ENCODE measurements around the gene TLE3. TPM values are rescaled to one million over a fixed set of nuclear protein-coding genes. Genes with fewer than 3 reads are reported as not detected.

TLE3 gene
- total RNA-seq, 1 donor from 2014 or later, result 124 TPM

GRCh38 chr15:70044168-70044567 is 53.5 kb downstream of the TLE3 start:
- H3K27ac Mint-ChIP-seq, result no peak overlapping the region
- H3K4me3 Mint-ChIP-seq (ENCODE audit: low read depth), result no peak overlapping the region
- no peaks in the 10 kb centered on the region for H3K9me3 Mint-ChIP-seq (ENCODE audit: low read depth)
- peaks cover 6% of the 10 kb centered on the region for H3K36me3 Mint-ChIP-seq (ENCODE audit: insufficient read depth)
- DNase-seq (ENCODE audit: low spot score, unreplicated experiment), result no peak
- no peaks in the 10 kb centered on the region for H3K4me1 Mint-ChIP-seq (ENCODE audit: low read depth)
- TF ChIP-seq CTCF (IDR thresholded peaks at IDR 0.05; ENCODE audit: unreplicated experiment), result no peak
- peaks cover 5% of the 10 kb centered on the region for H3K27me3 Mint-ChIP-seq

- no peak for DNase-seq (ENCODE audit: low spot score, unreplicated experiment)
- TF ChIP-seq CTCF (IDR thresholded peaks at IDR 0.05; ENCODE audit: unreplicated experiment), result no peak
- Mint-ChIP-seq H3K36me3 (ENCODE audit: insufficient read depth) (peaks cover 3% of the 10 kb centered on the region), H3K27ac (no peak overlapping the region), H3K27me3 (peaks cover 5% of the 10 kb centered on the region), H3K4me3 (ENCODE audit: low read depth) (no peak overlapping the region), H3K4me1 (ENCODE audit: low read depth) (no peaks in the 10 kb centered on the region), H3K9me3 (ENCODE audit: low read depth) (no peaks in the 10 kb centered on the region)
Measured at GRCh38 chr15:70043590-70043989, 54.1 kb downstream of the TLE3 start.

- no peak for TF ChIP-seq CTCF (IDR thresholded peaks at IDR 0.05; ENCODE audit: unreplicated experiment)
- H3K27ac Mint-ChIP-seq, result no peak overlapping the region
Measured at GRCh38 chr15:70042553-70043214, 55.0 kb downstream of the TLE3 start.

GRCh38 chr15:70039917-70040316 is 57.8 kb downstream of the TLE3 start:
- Mint-ChIP-seq H3K36me3 (ENCODE audit: insufficient read depth) (no peaks in the 10 kb centered on the region), H3K27ac (no peak overlapping the region), H3K9me3 (ENCODE audit: low read depth) (no peaks in the 10 kb centered on the region), H3K4me3 (ENCODE audit: low read depth) (no peak overlapping the region), H3K4me1 (ENCODE audit: low read depth) (no peaks in the 10 kb centered on the region), H3K27me3 (peaks cover 31% of the 10 kb centered on the region)
- no peak for DNase-seq (ENCODE audit: low spot score, unreplicated experiment)
- TF ChIP-seq CTCF (IDR thresholded peaks at IDR 0.05; ENCODE audit: unreplicated experiment), result no peak

More at GRCh38 chr15:70042553-70043214, 55.0 kb downstream of the TLE3 start:
- Mint-ChIP-seq H3K4me3 (ENCODE audit: low read depth) (no peak overlapping the region), H3K27me3 (peaks cover 9% of the 10 kb centered on the region), H3K36me3 (ENCODE audit: insufficient read depth) (peaks cover 2% of the 10 kb centered on the region), H3K4me1 (ENCODE audit: low read depth) (no peaks in the 10 kb centered on the region), H3K9me3 (ENCODE audit: low read depth) (no peaks in the 10 kb centered on the region)
- no peak for DNase-seq (ENCODE audit: low spot score, unreplicated experiment)

GRCh38 chr15:70038730-70039392 is 58.9 kb downstream of the TLE3 start:
- H3K27ac Mint-ChIP-seq, result no peak overlapping the region
- TF ChIP-seq CTCF (IDR thresholded peaks at IDR 0.05; ENCODE audit: unreplicated experiment), result no peak
- H3K27me3 Mint-ChIP-seq, result peaks cover 42% of the 10 kb centered on the region
- no peak for DNase-seq (ENCODE audit: low spot score, unreplicated experiment)
- no peak overlapping the region for H3K4me3 Mint-ChIP-seq (ENCODE audit: low read depth)
- no peaks in the 10 kb centered on the region for H3K4me1 Mint-ChIP-seq (ENCODE audit: low read depth)
- H3K9me3 Mint-ChIP-seq (ENCODE audit: low read depth), result no peaks in the 10 kb centered on the region
- no peaks in the 10 kb centered on the region for H3K36me3 Mint-ChIP-seq (ENCODE audit: insufficient read depth)
